Measurements from ENCODE around the gene ZCCHC2. TPM values are rescaled to one million over a fixed set of nuclear protein-coding genes. Genes with fewer than 3 reads are reported as not detected.

ZCCHC2 gene
- total RNA-seq, 4 donors from 2014 or later = 17.6 to 36.6 (median 22.4) TPM

DNA sequence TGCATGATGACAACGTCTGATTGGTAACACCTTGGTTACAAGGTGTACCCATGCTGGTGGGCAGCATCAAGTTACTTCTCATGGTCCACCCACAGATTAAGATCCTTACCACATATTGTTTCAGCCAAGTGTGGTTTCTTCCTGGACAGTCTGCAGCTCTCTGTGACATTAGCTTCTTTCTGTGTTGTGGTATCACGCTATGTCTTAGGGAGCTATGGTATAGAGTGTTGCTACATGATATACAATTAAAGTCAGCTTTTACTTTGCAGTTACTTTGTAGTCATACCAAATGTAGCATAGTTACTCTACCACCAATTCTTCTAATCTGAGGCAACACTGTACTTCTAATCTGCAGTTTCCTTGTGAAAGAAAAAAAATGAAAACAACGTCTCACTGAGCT, 48.8 kb downstream of the ZCCHC2 start:
- in situ Hi-C loops (cut with MboI; ENCODE audit: low pct_ligation_motif_present in 1 of 4, low pct_unique_long_range_greater_than_20kb in 1 of 4, low sequenced_read_pairs in 3 of 4) (loop anchor here in 1 of 4 donors (25.0 kb wide), 1 partner anchor 384 kb away; the partner anchor contains the start of genes PIGN and RELCH), intact Hi-C loops (cut with DNase I; ENCODE audit: low total_unique reads) (no loop called here)
- Histone ChIP-seq H3K27ac (no peak overlapping the region), H3K4me1 (no peaks in the 10 kb centered on the region), H3K36me3 (peaks cover 0 to 60% (median 15%) of the 10 kb centered on the region in 4 donors), H3K4me3 (no peak overlapping the region), H3K27me3 (no peaks in the 10 kb centered on the region), H3K9me3 (no peaks in the 10 kb centered on the region)
- 54 to 87% methylated on average over 1 to 3 of the region's 3 CpGs for WGBS, 2 donors (ENCODE audit: low coverage in 1 of 2)
- TF ChIP-seq POLR2AphosphoS5 (IDR thresholded peaks at IDR 0.05) (no peak), EP300 (IDR thresholded peaks at IDR 0.05; ENCODE audit: low read depth) (no peak), POLR2A (IDR thresholded peaks at IDR 0.05) (no peak)
- TF ChIP-seq, protein P1, sequence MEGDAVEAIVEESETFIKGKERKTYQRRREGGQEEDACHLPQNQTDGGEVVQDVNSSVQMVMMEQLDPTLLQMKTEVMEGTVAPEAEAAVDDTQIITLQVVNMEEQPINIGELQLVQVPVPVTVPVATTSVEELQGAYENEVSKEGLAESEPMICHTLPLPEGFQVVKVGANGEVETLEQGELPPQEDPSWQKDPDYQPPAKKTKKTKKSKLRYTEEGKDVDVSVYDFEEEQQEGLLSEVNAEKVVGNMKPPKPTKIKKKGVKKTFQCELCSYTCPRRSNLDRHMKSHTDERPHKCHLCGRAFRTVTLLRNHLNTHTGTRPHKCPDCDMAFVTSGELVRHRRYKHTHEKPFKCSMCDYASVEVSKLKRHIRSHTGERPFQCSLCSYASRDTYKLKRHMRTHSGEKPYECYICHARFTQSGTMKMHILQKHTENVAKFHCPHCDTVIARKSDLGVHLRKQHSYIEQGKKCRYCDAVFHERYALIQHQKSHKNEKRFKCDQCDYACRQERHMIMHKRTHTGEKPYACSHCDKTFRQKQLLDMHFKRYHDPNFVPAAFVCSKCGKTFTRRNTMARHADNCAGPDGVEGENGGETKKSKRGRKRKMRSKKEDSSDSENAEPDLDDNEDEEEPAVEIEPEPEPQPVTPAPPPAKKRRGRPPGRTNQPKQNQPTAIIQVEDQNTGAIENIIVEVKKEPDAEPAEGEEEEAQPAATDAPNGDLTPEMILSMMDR (IDR thresholded peaks at IDR 0.05) = no peak
- no peak for DNase-seq

DNA sequence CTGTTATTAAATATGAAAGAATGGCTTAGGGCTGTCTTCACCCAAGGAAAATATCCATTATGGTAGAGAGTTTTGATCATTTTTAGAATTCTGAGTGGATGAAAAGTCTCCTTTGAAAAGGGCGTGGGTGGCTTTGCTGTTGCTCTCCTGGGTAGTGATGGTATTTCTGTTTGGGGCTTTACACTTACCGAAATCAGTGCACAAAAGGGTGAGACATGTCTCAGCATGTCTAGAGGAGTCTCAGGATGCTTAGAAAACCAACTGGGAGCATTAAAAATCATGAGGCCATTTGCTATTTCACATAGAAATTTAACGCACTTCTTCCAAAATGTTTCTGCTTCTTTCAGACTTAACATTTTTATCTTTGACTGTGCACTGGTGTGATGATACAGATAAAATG, 49.6 kb downstream of the ZCCHC2 start:
- H3K4me1 ChIP-seq = no peaks in the 10 kb centered on the region
- in situ Hi-C loops (cut with MboI; ENCODE audit: low pct_ligation_motif_present in 1 of 4, low pct_unique_long_range_greater_than_20kb in 1 of 4, low sequenced_read_pairs in 3 of 4) = loop anchor here in 1 of 4 donors (25.0 kb wide), 1 partner anchor 385 kb away; the partner anchor contains the start of genes PIGN and RELCH
- no peak overlapping the region for H3K27ac ChIP-seq
- intact Hi-C loops (cut with DNase I; ENCODE audit: low total_unique reads) = no loop called here
- H3K4me3 ChIP-seq = no peak overlapping the region
- TF ChIP-seq EP300 (IDR thresholded peaks at IDR 0.05; ENCODE audit: low read depth) (no peak), POLR2AphosphoS5 (IDR thresholded peaks at IDR 0.05) (no peak), POLR2A (IDR thresholded peaks at IDR 0.05) (no peak)
- TF ChIP-seq, protein P1 (IDR thresholded peaks at IDR 0.05) = no peak
- 95 to 96% methylated on average over 3 of the region's 3 CpGs for WGBS, 2 donors (ENCODE audit: low coverage in 1 of 2)
- H3K36me3 ChIP-seq = peaks cover 0 to 59% (median 15%) of the 10 kb centered on the region in 4 donors
- DNase-seq = no peak
- no peaks in the 10 kb centered on the region for H3K27me3 ChIP-seq
- H3K9me3 ChIP-seq = no peaks in the 10 kb centered on the region

- Histone ChIP-seq H3K4me3 (no peak overlapping the region), H3K27ac (no peak overlapping the region), H3K27me3 (no peaks in the 10 kb centered on the region), H3K9me3 (no peaks in the 10 kb centered on the region), H3K4me1 (peaks cover 0 to 13% (median 6%) of the 10 kb centered on the region in 4 donors), H3K36me3 (peaks cover 0 to 42% (median 15%) of the 10 kb centered on the region in 4 donors)
- TF ChIP-seq POLR2AphosphoS5 (IDR thresholded peaks at IDR 0.05) = no peak
- TF ChIP-seq EP300 (IDR thresholded peaks at IDR 0.05; ENCODE audit: low read depth) = no peak
- TF ChIP-seq, protein P1 (IDR thresholded peaks at IDR 0.05) = no peak
- TF ChIP-seq POLR2A (IDR thresholded peaks at IDR 0.05) = no peak
- intact Hi-C loops (cut with DNase I; ENCODE audit: low total_unique reads) (no loop called here), in situ Hi-C loops (cut with MboI; ENCODE audit: low pct_ligation_motif_present in 1 of 4, low pct_unique_long_range_greater_than_20kb in 1 of 4, low sequenced_read_pairs in 3 of 4) (loop anchor here in 2 of 4 donors (25.0 kb wide), 3 partner anchors 137 to 413 kb away; partner anchors contain the start of genes PIGN (in 1 of the 2) and RELCH (in 1 of the 2))
- WGBS, 2 donors (ENCODE audit: low coverage in 1 of 2) = 96 to 100% methylated on average over 1 to 11 of the region's 11 CpGs
- no peak for DNase-seq
Measured at GRCh38 chr18:62574776-62575175, 52.0 kb downstream of the ZCCHC2 start.

GRCh38 chr18:62576271-62576670, 53.4 kb downstream of the ZCCHC2 start:
- Histone ChIP-seq H3K4me1 (peaks cover 0 to 13% (median 6%) of the 10 kb centered on the region in 4 donors), H3K36me3 (peaks cover 0 to 29% (median 10%) of the 10 kb centered on the region in 4 donors), H3K27me3 (no peaks in the 10 kb centered on the region), H3K4me3 (no peak overlapping the region), H3K27ac (no peak overlapping the region), H3K9me3 (no peaks in the 10 kb centered on the region)
- no peak for TF ChIP-seq POLR2A (IDR thresholded peaks at IDR 0.05)
- TF ChIP-seq POLR2AphosphoS5 (IDR thresholded peaks at IDR 0.05) = no peak
- TF ChIP-seq, protein P1 (IDR thresholded peaks at IDR 0.05) = no peak
- TF ChIP-seq EP300 (IDR thresholded peaks at IDR 0.05; ENCODE audit: low read depth) = no peak
- 89 to 90% methylated on average over 8 to 9 of the region's 9 CpGs for WGBS, 2 donors (ENCODE audit: low coverage in 1 of 2)
- in situ Hi-C loops (cut with MboI; ENCODE audit: low pct_ligation_motif_present in 1 of 4, low pct_unique_long_range_greater_than_20kb in 1 of 4, low sequenced_read_pairs in 3 of 4) = loop anchor here in 1 of 4 donors (25.0 kb wide), 2 partner anchors 139 to 411 kb away; no protein-coding TSS in a partner anchor
- intact Hi-C loops (cut with DNase I; ENCODE audit: low total_unique reads) = no loop called here
- DNase-seq = no peak

All from transverse colon (tissue), 4 donors.